Esophagus squamous epithelium (tissue), 4 donors: Measurements from ENCODE around the gene ITIH2.
"Not testable (repeated sequence)": the region's sequence is repeated elsewhere in the genome, so short reads cannot be mapped to it uniquely, and the experiment has no call there.

ENCODE experiments used
- POLR2A ChIP-seq, 4 donors: fragments of 450-650 bp; IDR thresholded peaks; one replicate each; pipeline ENCODE4 v1.6.1; 2017; ENCODE audit warnings: antibody characterized with exemption in 4 of 4, mild to moderate bottlenecking in 4 of 4, moderate library complexity in 3 of 4
- TF ChIP-seq, protein P1 (sequence below), 6 experiments: fragments of 450-650 bp in 4 of 6; fragments of 200-600 bp in 2 of 6; sonication (generic) in 2 of 6; IDR thresholded peaks; one replicate each; pipeline ENCODE4 v1.5.1; 2016 to 2019; ENCODE audit warnings: antibody characterized with exemption in 6 of 6, mild to moderate bottlenecking in 4 of 6, moderate library complexity in 4 of 6

GRCh38 chr10:7782194-7782593 lies 79.1 kb downstream of the ITIH2 start:
- TF ChIP-seq, protein P1, sequence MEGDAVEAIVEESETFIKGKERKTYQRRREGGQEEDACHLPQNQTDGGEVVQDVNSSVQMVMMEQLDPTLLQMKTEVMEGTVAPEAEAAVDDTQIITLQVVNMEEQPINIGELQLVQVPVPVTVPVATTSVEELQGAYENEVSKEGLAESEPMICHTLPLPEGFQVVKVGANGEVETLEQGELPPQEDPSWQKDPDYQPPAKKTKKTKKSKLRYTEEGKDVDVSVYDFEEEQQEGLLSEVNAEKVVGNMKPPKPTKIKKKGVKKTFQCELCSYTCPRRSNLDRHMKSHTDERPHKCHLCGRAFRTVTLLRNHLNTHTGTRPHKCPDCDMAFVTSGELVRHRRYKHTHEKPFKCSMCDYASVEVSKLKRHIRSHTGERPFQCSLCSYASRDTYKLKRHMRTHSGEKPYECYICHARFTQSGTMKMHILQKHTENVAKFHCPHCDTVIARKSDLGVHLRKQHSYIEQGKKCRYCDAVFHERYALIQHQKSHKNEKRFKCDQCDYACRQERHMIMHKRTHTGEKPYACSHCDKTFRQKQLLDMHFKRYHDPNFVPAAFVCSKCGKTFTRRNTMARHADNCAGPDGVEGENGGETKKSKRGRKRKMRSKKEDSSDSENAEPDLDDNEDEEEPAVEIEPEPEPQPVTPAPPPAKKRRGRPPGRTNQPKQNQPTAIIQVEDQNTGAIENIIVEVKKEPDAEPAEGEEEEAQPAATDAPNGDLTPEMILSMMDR (IDR thresholded peaks at IDR 0.05), result not testable (repeated sequence)
- not testable (repeated sequence) for TF ChIP-seq POLR2A (IDR thresholded peaks at IDR 0.05)
